Neural progenitor cell (in vitro differentiated cells): ENCODE data around the gene ENC1.

Source experiments
- CTCF ChIP-seq: fragments of 200-600 bp; sonication (generic); IDR thresholded peaks from 2 replicates; pipeline ENCODE4 v1.5.1; 2017; ENCODE audit warnings: antibody characterized with exemption, mild to moderate bottlenecking
- EZH2 ChIP-seq: fragments of 200-600 bp; sonication (generic); IDR thresholded peaks from 2 replicates; pipeline ENCODE4 v1.6.1; 2017; ENCODE audit warnings: antibody characterized with exemption, mild to moderate bottlenecking, moderate library complexity
- EZH2phosphoT487 ChIP-seq: fragments of 200-600 bp; sonication (generic); IDR thresholded peaks from 2 replicates; pipeline ENCODE4 v1.6.1; 2017; ENCODE audit warnings: antibody characterized with exemption

GRCh38 chr5:74653991-74654390 is 13.5 kb upstream of the ENC1 start:
- TF ChIP-seq CTCF (no peak), EZH2 (no peak), EZH2phosphoT487 (no peak)
